ENCODE measurements around the gene XYLT1.

XYLT1 gene

DNA sequence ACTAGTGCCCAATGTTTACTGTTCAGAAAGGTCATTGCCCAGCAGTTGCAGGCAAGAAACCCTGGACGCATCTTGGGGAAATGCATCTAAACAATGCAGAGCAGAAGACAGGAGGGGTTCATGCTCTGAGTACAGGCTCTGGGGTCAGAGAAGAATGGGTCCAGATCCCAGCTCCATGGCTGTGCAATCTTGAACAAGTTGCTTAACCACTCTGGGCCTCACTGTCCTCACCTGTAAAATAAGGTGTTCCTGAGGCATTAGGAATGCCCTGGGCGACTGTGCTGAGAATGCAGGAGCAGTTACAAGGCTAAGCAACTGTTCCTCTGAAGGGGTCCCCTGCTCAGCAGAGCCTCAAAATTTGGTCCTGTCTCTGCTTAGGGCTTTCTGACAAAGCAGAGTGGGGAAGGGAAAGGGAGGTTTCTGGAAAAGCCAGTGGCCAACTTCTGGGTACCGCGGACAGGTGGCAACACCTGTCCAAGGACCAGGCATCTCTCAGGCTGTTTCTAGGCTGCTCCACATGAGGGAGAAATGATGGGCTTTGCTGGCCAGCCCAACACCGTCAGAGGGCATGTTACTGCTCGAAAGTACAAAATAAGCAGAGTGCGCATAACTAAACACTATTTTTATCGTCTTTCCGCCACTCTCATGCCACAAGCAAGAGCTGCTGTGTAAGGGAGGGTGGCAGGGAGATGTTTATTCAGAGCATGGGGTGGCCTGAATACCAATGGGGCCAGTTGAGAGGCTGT, 176.8 kb downstream of the XYLT1 start:
- Histone ChIP-seq H4K20me1 (ENCODE audit: insufficient read depth, low read length, poor library complexity, severe bottlenecking) (peaks cover 52% of the 10 kb centered on the region), H3K4me2 (ENCODE audit: low read depth, low read length, poor library complexity, severe bottlenecking) (no peak overlapping the region)

DNA sequence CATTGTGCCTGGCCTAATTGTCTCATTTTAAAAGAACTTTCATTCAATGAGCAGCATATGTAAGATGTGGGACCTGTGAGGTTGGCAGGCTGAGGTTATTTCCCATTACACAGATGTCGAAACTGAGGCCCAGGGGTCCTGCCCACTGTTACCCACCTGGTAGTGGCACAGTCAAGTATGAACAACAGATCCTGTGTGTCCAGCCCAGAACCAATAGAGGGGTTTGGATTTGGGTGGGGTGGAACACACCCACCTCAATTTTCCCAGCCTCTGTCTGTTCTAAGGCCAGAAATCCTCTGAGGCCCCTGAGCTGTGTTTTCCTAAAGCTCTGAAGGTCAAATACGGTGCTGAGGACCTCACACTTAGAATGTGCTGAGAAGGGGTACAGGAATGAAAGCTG, 179.5 kb downstream of the XYLT1 start:
- TF ChIP-seq, protein P1, sequence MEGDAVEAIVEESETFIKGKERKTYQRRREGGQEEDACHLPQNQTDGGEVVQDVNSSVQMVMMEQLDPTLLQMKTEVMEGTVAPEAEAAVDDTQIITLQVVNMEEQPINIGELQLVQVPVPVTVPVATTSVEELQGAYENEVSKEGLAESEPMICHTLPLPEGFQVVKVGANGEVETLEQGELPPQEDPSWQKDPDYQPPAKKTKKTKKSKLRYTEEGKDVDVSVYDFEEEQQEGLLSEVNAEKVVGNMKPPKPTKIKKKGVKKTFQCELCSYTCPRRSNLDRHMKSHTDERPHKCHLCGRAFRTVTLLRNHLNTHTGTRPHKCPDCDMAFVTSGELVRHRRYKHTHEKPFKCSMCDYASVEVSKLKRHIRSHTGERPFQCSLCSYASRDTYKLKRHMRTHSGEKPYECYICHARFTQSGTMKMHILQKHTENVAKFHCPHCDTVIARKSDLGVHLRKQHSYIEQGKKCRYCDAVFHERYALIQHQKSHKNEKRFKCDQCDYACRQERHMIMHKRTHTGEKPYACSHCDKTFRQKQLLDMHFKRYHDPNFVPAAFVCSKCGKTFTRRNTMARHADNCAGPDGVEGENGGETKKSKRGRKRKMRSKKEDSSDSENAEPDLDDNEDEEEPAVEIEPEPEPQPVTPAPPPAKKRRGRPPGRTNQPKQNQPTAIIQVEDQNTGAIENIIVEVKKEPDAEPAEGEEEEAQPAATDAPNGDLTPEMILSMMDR (conservative IDR thresholded peaks at IDR 0.05; ENCODE audit: low read length), result no peak
- no peak for TF ChIP-seq EZH2phosphoT487 (IDR thresholded peaks at IDR 0.05; ENCODE audit: borderline replicate concordance)
- Histone ChIP-seq H2AFZ (ENCODE audit: low read length) (no peak overlapping the region), H3K4me1 (ENCODE audit: insufficient read depth, low read length, poor library complexity, severe bottlenecking) (no peaks in the 10 kb centered on the region), H3K9me3 (ENCODE audit: insufficient read depth, low read depth, low read length) (no peaks in the 10 kb centered on the region), H3K9ac (ENCODE audit: low read depth, low read length, poor library complexity, severe bottlenecking) (no peak overlapping the region), H3K27me3 (ENCODE audit: insufficient read depth, low read length, poor library complexity, severe bottlenecking) (no peaks in the 10 kb centered on the region), H3K4me2 (ENCODE audit: low read depth, low read length, poor library complexity, severe bottlenecking) (no peak overlapping the region), H3K36me3 (ENCODE audit: insufficient read depth, low read length) (peaks cover 46% of the 10 kb centered on the region; the same call in 1 of the 2 replicates), H3K4me3 (ENCODE audit: low read length, poor library complexity, severe bottlenecking) (no peak overlapping the region), H3F3A (ENCODE audit: low read depth) (no peaks in the 10 kb centered on the region), H3K79me2 (ENCODE audit: insufficient read depth, low read length) (peaks cover 99% of the 10 kb centered on the region), H3K9me2 (replicated peaks; ENCODE audit: low read depth, low read length) (no peaks in the 10 kb centered on the region), H4K20me1 (ENCODE audit: insufficient read depth, low read length, poor library complexity, severe bottlenecking) (peaks cover 62% of the 10 kb centered on the region)

More for the DNA sequence above, 176.8 kb downstream of the XYLT1 start:
- Histone ChIP-seq H3K4me1 (ENCODE audit: insufficient read depth, low read length, poor library complexity, severe bottlenecking) (no peaks in the 10 kb centered on the region), H3K4me3 (ENCODE audit: low read length, poor library complexity, severe bottlenecking) (no peak overlapping the region), H3K27me3 (ENCODE audit: insufficient read depth, low read length, poor library complexity, severe bottlenecking) (no peaks in the 10 kb centered on the region), H3K36me3 (ENCODE audit: insufficient read depth, low read length) (peaks cover 59% of the 10 kb centered on the region; the same call in 1 of the 2 replicates), H3K9me3 (ENCODE audit: insufficient read depth, low read depth, low read length) (no peaks in the 10 kb centered on the region), H3K9me2 (replicated peaks; ENCODE audit: low read depth, low read length) (no peaks in the 10 kb centered on the region), H3F3A (ENCODE audit: low read depth) (no peaks in the 10 kb centered on the region), H3K9ac (ENCODE audit: low read depth, low read length, poor library complexity, severe bottlenecking) (no peak overlapping the region), H3K79me2 (ENCODE audit: insufficient read depth, low read length) (peaks cover 98% of the 10 kb centered on the region), H2AFZ (ENCODE audit: low read length) (no peak overlapping the region)
- no peak for TF ChIP-seq EZH2phosphoT487 (IDR thresholded peaks at IDR 0.05; ENCODE audit: borderline replicate concordance)
- TF ChIP-seq, protein P1 (conservative IDR thresholded peaks at IDR 0.05; ENCODE audit: low read length), result no peak

DNA sequence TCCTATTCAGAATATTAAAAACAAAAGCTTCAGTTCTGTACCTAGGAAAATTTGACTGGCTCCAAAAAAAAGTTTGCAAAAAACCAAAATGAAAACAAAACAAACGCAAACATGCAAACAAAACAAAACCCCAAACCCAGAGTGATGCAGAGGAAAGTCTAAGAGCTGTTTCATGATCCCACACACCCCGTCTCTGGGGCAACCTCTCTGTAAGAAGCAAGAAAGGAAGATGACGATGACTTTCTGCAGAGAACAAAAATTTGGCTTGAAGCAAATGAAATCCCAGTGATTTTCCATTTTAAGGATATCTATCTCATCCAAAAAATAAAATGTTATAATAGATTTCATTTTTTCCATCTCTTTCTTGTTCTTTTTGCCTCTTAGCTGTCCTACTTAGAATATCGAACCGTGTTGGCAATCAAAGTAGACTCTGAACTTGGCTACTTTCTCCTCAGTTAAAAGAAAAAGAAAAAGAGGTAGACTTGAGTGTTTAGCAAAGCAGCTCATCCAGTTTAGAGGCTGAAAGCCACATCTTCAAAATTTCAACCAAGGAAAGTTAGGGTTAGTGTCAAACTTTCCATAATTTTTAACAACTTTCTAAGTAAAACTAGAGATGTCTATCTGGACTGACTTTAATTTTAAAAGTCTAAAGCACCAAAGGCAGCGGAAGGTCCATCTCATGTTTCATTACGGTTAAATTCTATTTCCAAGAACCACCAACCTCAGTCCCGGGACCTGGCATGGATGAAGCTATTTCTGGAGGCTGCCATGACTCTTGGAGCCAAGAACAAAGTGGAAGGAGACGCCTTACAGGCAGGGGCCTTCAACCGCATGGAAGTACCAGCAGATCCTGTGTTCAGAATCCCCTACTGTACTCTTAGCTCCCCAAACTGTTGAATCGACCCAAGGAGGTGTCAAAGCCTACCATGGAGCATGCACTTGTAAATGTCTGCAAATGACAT, 180.8 kb downstream of the XYLT1 start:
- Histone ChIP-seq H3K9me3 (ENCODE audit: insufficient read depth, low read depth, low read length) (no peaks in the 10 kb centered on the region), H3K4me1 (ENCODE audit: insufficient read depth, low read length, poor library complexity, severe bottlenecking) (peaks cover 7% of the 10 kb centered on the region), H4K20me1 (ENCODE audit: insufficient read depth, low read length, poor library complexity, severe bottlenecking) (peaks cover 60% of the 10 kb centered on the region), H3K4me2 (ENCODE audit: low read depth, low read length, poor library complexity, severe bottlenecking) (no peak overlapping the region), H3F3A (ENCODE audit: low read depth) (no peaks in the 10 kb centered on the region), H3K9me2 (replicated peaks; ENCODE audit: low read depth, low read length) (no peaks in the 10 kb centered on the region), H3K36me3 (ENCODE audit: insufficient read depth, low read length) (peaks cover 41% of the 10 kb centered on the region; the same call in 1 of the 2 replicates), H3K27me3 (ENCODE audit: insufficient read depth, low read length, poor library complexity, severe bottlenecking) (no peaks in the 10 kb centered on the region), H3K4me3 (ENCODE audit: low read length, poor library complexity, severe bottlenecking) (no peak overlapping the region), H2AFZ (ENCODE audit: low read length) (no peak overlapping the region), H3K79me2 (ENCODE audit: insufficient read depth, low read length) (peaks cover 99% of the 10 kb centered on the region), H3K9ac (ENCODE audit: low read depth, low read length, poor library complexity, severe bottlenecking) (no peak overlapping the region)
- no peak for TF ChIP-seq EZH2phosphoT487 (IDR thresholded peaks at IDR 0.05; ENCODE audit: borderline replicate concordance)
- TF ChIP-seq, protein P1 (conservative IDR thresholded peaks at IDR 0.05; ENCODE audit: low read length), result no peak

All from Loucy (cell line).